Epithelial cell of esophagus (primary cell): Measurements from ENCODE around the gene OCA2.

ENCODE experiments used
- DNase-seq: peaks from one replicate; pipeline ENCODE4 v3.0.0; 2010; ENCODE audit warnings: low read depth
- H3K4me3 ChIP-seq: 2 replicates; pipeline ENCODE4 v1.5.1; 2011; ENCODE audit warnings: mild to moderate bottlenecking, low read length, control low read depth
- CTCF ChIP-seq: IDR thresholded peaks from 2 replicates; pipeline ENCODE4 v1.5.1; 2011; ENCODE audit warnings: low read depth, mild to moderate bottlenecking, low read length, control low read depth, inconsistent platforms; ENCODE audit not compliant: insufficient read depth; ENCODE audit errors: missing control alignments

Gene OCA2

DNA sequence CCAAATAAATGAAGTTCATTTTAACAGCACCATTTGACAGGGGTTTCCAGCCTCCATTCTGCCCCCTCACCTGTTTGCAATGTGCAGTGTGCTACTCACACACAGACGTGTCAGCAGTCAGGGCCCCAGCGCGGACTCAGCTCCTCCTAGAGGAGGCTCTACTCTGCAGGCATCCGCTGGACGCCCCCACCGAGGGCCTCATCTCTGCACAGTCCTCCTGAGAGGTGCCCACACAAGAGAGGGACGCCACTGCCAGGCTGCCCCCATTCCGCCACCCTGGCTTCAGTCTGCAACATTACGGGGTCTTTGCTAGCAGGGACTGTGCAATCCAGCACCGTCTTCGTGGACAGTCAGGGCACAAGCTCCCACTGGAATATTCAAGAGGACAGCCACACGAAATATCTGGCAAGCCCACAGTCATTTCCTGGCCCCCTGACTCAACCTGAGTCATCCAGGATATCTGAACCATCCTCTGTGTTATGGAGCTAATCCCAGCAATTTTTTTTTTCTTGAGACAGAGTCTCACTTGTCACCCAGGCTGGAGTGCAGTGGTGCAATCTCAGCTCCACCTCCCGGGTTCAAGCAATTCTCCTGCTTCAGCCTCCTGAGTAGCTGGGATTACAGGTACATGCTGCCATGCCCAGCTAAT is 255.0 kb downstream of the OCA2 start:
- DNase-seq: peak; percentile 84
- no peak overlapping the region for H3K4me3 ChIP-seq
- TF ChIP-seq CTCF: no peak

GRCh38 chr15:27843146-27843545 is 256.0 kb downstream of the OCA2 start:
- no peak for DNase-seq
- no peak overlapping the region for H3K4me3 ChIP-seq
- no peak for TF ChIP-seq CTCF

DNA sequence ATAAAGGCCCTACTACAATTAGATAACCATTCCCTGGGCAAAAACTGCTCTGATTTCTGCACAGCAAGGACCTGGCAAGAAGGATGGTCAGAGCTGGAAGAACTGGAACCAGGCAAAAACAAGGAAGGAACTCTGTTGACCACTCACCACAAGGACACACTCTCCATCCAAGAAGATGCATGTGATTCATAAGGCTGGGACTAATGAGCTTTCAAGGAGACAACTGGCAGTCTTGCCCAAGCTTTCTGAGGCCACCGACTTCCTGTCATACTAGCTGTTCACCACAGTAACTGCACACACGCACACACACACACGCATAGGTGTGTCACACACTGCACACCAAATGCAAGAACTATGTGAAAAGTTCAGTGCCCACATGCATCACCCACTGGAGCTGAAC is 256.6 kb downstream of the OCA2 start:
- peak; percentile 6 for DNase-seq
- TF ChIP-seq CTCF: no peak
- H3K4me3 ChIP-seq: no peak overlapping the region

DNA sequence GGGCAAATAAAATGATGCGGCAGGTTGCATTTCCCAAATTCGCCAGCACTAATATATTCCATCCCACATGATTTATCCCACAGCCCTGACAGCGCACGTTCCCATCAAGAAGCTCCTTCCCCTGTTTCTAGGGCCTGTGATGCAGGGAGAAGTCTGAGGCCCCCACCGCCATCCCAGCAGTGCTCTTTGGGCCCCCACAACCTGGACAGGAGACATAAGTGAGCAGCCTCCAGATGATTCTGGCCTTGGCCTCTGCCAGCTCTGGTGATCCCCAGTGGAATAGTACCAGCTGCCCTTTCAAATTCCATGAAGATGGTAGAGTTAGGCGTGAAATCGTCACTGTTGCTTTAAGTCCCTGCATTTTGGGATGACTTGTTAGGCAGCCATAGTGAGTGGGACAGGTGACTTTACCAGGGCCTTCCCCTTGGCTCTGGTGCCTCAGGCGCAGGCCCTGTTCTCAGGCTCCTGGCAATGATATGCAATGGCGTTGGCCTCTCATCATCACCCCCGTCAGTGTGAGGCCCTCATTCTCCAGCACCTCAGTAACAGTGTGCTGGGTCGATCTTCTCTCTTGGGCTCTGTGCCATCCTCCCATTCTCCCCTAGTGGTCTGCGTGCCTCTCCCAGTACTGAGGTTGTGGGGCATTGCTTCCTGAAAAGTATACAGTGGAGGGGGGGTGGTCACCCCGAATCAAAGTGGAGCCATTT is 263.7 kb downstream of the OCA2 start:
- DNase-seq: no peak
- H3K4me3 ChIP-seq: no peak overlapping the region
- no peak for TF ChIP-seq CTCF

DNA sequence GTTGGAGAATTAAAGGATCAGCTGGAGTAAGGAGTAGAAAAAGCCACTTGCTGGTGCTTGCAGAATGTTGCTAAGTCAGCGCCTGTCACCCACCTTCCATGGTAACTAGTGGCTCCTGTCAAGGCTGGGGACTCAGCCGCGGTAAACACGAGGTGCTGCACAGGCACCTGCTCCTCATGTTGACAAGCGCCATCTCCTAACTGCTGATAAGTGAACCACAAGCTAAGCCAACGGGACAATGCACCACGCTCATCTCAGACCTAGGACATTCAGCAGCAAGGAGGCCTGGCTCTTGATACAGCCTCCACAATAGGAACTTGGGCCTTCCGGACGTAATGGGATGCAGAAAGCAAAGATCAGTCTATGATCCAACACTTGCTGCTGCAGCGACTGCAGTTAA is 264.4 kb downstream of the OCA2 start:
- H3K4me3 ChIP-seq: no peak overlapping the region
- no peak for TF ChIP-seq CTCF
- DNase-seq: no peak

DNA sequence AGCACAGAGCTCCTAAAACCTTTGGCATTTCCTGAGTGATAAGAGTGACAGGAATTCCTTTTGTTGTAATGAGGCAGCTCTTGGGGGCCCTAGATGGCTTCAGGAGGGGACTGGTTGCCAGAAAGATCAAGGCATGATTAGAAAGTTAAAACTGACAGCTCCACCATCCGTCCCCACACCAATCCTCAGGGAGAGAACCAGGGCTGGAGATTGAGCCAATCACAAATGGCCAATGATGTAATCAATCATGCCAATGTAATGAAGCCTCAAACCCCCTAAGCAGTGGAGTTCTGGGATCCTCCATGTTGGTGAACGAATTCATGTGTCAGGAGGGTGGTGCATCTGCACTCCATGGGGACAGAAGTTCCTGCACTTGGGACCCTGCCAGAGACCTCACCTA is 265.1 kb downstream of the OCA2 start:
- no peak for DNase-seq
- no peak overlapping the region for H3K4me3 ChIP-seq
- TF ChIP-seq CTCF: no peak

DNA sequence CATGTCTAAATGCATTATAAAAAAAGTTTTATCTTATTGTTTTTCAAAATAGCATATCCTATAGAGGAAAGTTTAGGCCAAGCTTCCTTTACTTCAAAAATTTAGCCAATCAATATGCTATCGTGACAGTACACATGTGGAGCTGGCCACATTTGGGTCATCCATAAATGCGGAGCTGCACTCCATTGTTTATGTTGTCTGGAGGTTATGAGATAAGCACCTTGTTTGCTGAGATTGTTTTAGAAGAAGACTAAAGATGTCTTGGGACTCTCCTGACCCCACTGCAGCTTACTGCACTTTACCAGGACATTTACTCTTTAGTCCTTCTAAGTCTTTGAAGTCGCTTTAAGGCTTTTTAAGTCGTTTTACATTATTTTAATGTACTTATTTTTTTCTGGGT is 265.9 kb downstream of the OCA2 start:
- no peak for TF ChIP-seq CTCF

More for the DNA sequence above, 265.9 kb downstream of the OCA2 start:
- H3K4me3 ChIP-seq: no peak overlapping the region
- DNase-seq: no peak
